Measurements from ENCODE around the gene DPM1.

DPM1 gene

GRCh38 chr20:50992336-50992732, 34.0 kb upstream of the DPM1 start:
- TF ChIP-seq, protein P1, sequence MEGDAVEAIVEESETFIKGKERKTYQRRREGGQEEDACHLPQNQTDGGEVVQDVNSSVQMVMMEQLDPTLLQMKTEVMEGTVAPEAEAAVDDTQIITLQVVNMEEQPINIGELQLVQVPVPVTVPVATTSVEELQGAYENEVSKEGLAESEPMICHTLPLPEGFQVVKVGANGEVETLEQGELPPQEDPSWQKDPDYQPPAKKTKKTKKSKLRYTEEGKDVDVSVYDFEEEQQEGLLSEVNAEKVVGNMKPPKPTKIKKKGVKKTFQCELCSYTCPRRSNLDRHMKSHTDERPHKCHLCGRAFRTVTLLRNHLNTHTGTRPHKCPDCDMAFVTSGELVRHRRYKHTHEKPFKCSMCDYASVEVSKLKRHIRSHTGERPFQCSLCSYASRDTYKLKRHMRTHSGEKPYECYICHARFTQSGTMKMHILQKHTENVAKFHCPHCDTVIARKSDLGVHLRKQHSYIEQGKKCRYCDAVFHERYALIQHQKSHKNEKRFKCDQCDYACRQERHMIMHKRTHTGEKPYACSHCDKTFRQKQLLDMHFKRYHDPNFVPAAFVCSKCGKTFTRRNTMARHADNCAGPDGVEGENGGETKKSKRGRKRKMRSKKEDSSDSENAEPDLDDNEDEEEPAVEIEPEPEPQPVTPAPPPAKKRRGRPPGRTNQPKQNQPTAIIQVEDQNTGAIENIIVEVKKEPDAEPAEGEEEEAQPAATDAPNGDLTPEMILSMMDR (IDR thresholded peaks at IDR 0.05; ENCODE audit: borderline replicate concordance, insufficient read depth, low read depth, low read length): no peak
- no peak overlapping the region for H3K4me3 ChIP-seq (ENCODE audit: low read depth, low read length)

DNA sequence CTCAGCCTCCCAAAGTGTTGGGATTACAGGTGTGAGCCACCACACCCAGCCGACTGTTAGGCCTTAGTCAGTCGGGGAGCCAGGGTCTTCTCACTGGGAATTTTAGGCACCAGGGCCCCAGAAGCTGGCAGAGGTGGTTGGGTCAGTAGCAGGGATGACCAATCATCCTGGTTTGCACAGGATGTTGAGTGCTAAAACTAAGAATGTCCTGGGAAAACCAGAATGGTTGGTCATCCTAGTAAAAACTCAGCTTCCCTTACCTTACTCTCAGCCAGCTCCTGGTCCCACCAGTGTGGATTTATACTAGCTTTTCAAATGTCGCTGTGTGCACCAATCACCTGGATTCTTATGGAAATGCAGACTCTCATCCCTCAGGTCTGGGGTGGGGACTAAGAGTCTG, 32.7 kb upstream of the DPM1 start:
- no peak overlapping the region for H3K4me3 ChIP-seq (ENCODE audit: low read depth, low read length)
- TF ChIP-seq, protein P1 (IDR thresholded peaks at IDR 0.05; ENCODE audit: borderline replicate concordance, insufficient read depth, low read depth, low read length): no peak

- no peak overlapping the region for H3K4me3 ChIP-seq (ENCODE audit: low read depth, low read length)
- TF ChIP-seq, protein P1 (IDR thresholded peaks at IDR 0.05; ENCODE audit: borderline replicate concordance, insufficient read depth, low read depth, low read length): peak; percentile 76
These were observed 29.3 kb upstream of the DPM1 start for GRCh38 chr20:50987493-50988210.

DNA sequence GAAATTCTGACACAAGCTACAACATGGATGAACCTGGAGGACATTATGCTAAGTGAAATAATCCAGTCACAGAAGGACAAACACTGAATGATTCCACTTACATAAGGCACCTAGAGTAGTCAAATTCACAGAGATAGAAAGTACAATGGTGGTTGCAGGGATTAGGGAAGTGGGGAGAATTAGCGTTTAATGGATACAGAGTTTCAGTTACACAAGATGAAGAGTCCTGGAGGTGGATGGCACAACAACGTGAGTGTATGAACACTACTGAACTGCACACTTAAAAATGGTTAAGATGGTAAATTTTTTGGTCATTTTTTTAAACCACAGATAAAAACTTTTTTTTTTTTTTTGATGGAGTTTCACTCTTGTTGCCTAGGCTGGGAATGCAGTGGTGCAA, 25.0 kb upstream of the DPM1 start:
- TF ChIP-seq, protein P1 (IDR thresholded peaks at IDR 0.05; ENCODE audit: borderline replicate concordance, insufficient read depth, low read depth, low read length): no peak
- H3K4me3 ChIP-seq (ENCODE audit: low read depth, low read length): no peak overlapping the region

DNA sequence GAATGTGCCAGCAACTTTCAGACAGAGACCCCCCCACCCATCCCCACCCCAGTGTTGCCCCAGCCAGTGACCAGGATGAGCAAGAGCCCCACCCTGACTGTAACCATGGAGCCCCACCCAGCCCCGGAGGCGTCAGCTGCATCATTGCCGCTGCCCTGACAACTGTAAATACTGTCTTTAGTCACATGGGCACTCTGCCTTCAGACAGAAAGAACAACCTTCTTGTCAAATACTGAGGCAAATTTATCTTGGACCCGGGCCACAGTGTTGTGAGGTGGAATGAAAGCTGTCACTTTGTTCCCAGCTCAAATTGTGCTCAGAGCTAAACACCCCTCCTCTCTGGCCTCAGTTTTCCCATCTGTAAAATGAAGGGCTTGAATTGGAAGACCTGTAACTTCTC, 24.0 kb upstream of the DPM1 start:
- TF ChIP-seq, protein P1 (IDR thresholded peaks at IDR 0.05; ENCODE audit: borderline replicate concordance, insufficient read depth, low read depth, low read length): no peak
- no peak overlapping the region for H3K4me3 ChIP-seq (ENCODE audit: low read depth, low read length)

- no peak overlapping the region for H3K4me3 ChIP-seq (ENCODE audit: low read depth, low read length)
- TF ChIP-seq, protein P1 (IDR thresholded peaks at IDR 0.05; ENCODE audit: borderline replicate concordance, insufficient read depth, low read depth, low read length): no peak
These were observed 23.3 kb upstream of the DPM1 start for GRCh38 chr20:50981714-50982048.

All from GM12875 (cell line).